Measurements from ENCODE around the gene CUEDC2.

The CUEDC2 gene

GRCh38 chr10:102432162-102432950 lies at the start of gene CUEDC2:
Gene CUEDC2, minus strand, starts transcription at chr10:102432574. Its CDS starts 7,386 bp downstream, at chr10:102425188.
- DNase-seq, result peak; percentile 96

- DNase-seq, result no peak
Measured at GRCh38 chr10:102480396-102480795, 48.0 kb upstream of the CUEDC2 start.

- DNase-seq, result no peak
Measured at GRCh38 chr10:102479651-102480050, 47.3 kb upstream of the CUEDC2 start.

GRCh38 chr10:102476466-102477141 lies 44.2 kb upstream of the CUEDC2 start:
- DNase-seq, result peak; percentile 36

- no peak for DNase-seq
Measured at GRCh38 chr10:102475451-102476040, 43.2 kb upstream of the CUEDC2 start.

- DNase-seq, result peak; percentile 60
Measured at GRCh38 chr10:102473445-102474331, 41.3 kb upstream of the CUEDC2 start.

- DNase-seq, result no peak
Measured at GRCh38 chr10:102470579-102471546, 38.5 kb upstream of the CUEDC2 start.

GRCh38 chr10:102468683-102469082 lies 36.3 kb upstream of the CUEDC2 start:
- no peak for DNase-seq

GRCh38 chr10:102467971-102468438 lies 35.6 kb upstream of the CUEDC2 start:
- no peak for DNase-seq

GRCh38 chr10:102467318-102467717 lies 34.9 kb upstream of the CUEDC2 start:
- DNase-seq, result no peak

- DNase-seq, result no peak
Measured at GRCh38 chr10:102465466-102465865, 33.1 kb upstream of the CUEDC2 start.

GRCh38 chr10:102463983-102464382 lies 31.6 kb upstream of the CUEDC2 start:
- DNase-seq, result no peak

GRCh38 chr10:102462512-102463054 lies 30.2 kb upstream of the CUEDC2 start:
- DNase-seq, result no peak

GRCh38 chr10:102461187-102462054 lies 29.0 kb upstream of the CUEDC2 start:
- peak; percentile 96 for DNase-seq

GRCh38 chr10:102460836-102461186 lies 28.4 kb upstream of the CUEDC2 start:
- no peak for DNase-seq

GRCh38 chr10:102458656-102459055 lies 26.3 kb upstream of the CUEDC2 start:
- no peak for DNase-seq

GRCh38 chr10:102457591-102458150 lies 25.3 kb upstream of the CUEDC2 start:
- no peak for DNase-seq

GRCh38 chr10:102455893-102456471 lies 23.6 kb upstream of the CUEDC2 start:
- DNase-seq, result no peak
